Fibroblast of skin of left quadriceps (primary cell): Measurements from ENCODE around the gene MCTP2.
"Not testable (repeated sequence)": the region's sequence is repeated elsewhere in the genome, so short reads cannot be mapped to it uniquely, and the experiment has no call there.

Source experiments
- DNase-seq, 2 experiments: peaks; one replicate each; pipeline ENCODE4 v3.0.0-alpha.2; 2013; ENCODE audit warnings: low read depth in 2 of 2

Gene MCTP2

GRCh38 chr15:94235041-94235440 is 3.7 kb downstream of the MCTP2 start:
- DNase-seq, result no peak

GRCh38 chr15:94235646-94236045 is 4.3 kb downstream of the MCTP2 start:
- no peak for DNase-seq

- DNase-seq, result no peak
Measured at GRCh38 chr15:94236608-94237007, 5.2 kb downstream of the MCTP2 start.

GRCh38 chr15:94237903-94238302 is 6.5 kb downstream of the MCTP2 start:
- DNase-seq, result no peak

GRCh38 chr15:94238539-94239118 is 7.3 kb downstream of the MCTP2 start:
- DNase-seq, result no peak

GRCh38 chr15:94239474-94239873 is 8.1 kb downstream of the MCTP2 start:
- DNase-seq, result no peak

GRCh38 chr15:94240480-94240879 is 9.1 kb downstream of the MCTP2 start:
- no peak for DNase-seq

GRCh38 chr15:94242257-94242656 is 10.9 kb downstream of the MCTP2 start:
- DNase-seq, result no peak

GRCh38 chr15:94243003-94243402 is 11.6 kb downstream of the MCTP2 start:
- not testable (repeated sequence) for DNase-seq

- DNase-seq, result no peak
Measured at GRCh38 chr15:94243418-94243817, 12.1 kb downstream of the MCTP2 start.

GRCh38 chr15:94246016-94246415 is 14.7 kb downstream of the MCTP2 start:
- DNase-seq, result no peak

- no peak for DNase-seq
Measured at GRCh38 chr15:94247789-94248638, 16.7 kb downstream of the MCTP2 start.

GRCh38 chr15:94250801-94251200 is 19.4 kb downstream of the MCTP2 start:
- no peak for DNase-seq

- no peak for DNase-seq
Measured at GRCh38 chr15:94252223-94252766, 20.9 kb downstream of the MCTP2 start.

GRCh38 chr15:94252906-94253491 is 21.6 kb downstream of the MCTP2 start:
- DNase-seq, result no peak

- no peak for DNase-seq
Measured at GRCh38 chr15:94253742-94254141, 22.4 kb downstream of the MCTP2 start.

- no peak for DNase-seq
Measured at GRCh38 chr15:94255540-94255939, 24.2 kb downstream of the MCTP2 start.

GRCh38 chr15:94256511-94256910 is 25.1 kb downstream of the MCTP2 start:
- DNase-seq, result no peak

GRCh38 chr15:94257776-94258175 is 26.4 kb downstream of the MCTP2 start:
- DNase-seq, result not testable (repeated sequence)

GRCh38 chr15:94258246-94258645 is 26.9 kb downstream of the MCTP2 start:
- DNase-seq, result no peak

- DNase-seq, result no peak
Measured at GRCh38 chr15:94259121-94259751, 27.9 kb downstream of the MCTP2 start.

- DNase-seq, result no peak
Measured at GRCh38 chr15:94259863-94260262, 28.5 kb downstream of the MCTP2 start.
